Measurements from ENCODE around the gene ATP2C2. TPM values are rescaled to one million over a fixed set of nuclear protein-coding genes. Genes with fewer than 3 reads are reported as not detected.

The ATP2C2 gene
- total RNA-seq, 4 donors from 2014 or later, result 138 to 3,342 (median 155) TPM

DNA sequence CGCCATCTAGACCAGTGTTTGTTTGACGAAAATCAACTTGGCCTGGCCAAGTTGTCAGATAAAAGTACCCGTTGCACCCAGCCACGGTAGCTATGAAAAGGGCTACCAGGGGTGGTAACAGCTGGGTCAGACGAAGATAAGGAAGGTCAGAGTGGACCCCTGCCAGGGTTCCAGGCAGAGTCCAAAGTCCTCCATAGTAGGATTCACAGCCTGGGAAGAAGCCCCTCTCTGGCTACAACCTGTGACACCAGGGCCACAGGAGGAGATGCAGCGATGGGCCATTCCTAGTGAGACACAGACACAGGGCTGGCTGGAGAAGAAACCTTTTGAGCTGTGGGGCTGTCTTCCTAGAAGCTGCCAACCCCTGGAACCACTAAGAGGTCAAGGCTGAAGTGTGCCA, 96.8 kb downstream of the ATP2C2 start:
- in situ Hi-C loops (cut with MboI; ENCODE audit: low pct_ligation_motif_present in 1 of 4, low pct_unique_long_range_greater_than_20kb in 1 of 4, low sequenced_read_pairs in 3 of 4) (no loop called here), intact Hi-C loops (cut with DNase I; ENCODE audit: low total_unique reads) (no loop called here)
- Histone ChIP-seq H3K36me3 (peaks cover 0 to 16% (median 0%) of the 10 kb centered on the region in 4 donors), H3K4me3 (no peak overlapping the region), H3K9me3 (peaks cover 0 to 7% of the 10 kb centered on the region in 2 donors), H3K27me3 (no peaks in the 10 kb centered on the region), H3K27ac (no peak overlapping the region), H3K4me1 (no peaks in the 10 kb centered on the region)
- 96 to 98% methylated on average over 4 to 6 of the region's 6 CpGs for WGBS, 2 donors (ENCODE audit: low coverage in 1 of 2)
- DNase-seq, result no peak
- TF ChIP-seq POLR2A (IDR thresholded peaks at IDR 0.05), result no peak
- TF ChIP-seq, protein P1, sequence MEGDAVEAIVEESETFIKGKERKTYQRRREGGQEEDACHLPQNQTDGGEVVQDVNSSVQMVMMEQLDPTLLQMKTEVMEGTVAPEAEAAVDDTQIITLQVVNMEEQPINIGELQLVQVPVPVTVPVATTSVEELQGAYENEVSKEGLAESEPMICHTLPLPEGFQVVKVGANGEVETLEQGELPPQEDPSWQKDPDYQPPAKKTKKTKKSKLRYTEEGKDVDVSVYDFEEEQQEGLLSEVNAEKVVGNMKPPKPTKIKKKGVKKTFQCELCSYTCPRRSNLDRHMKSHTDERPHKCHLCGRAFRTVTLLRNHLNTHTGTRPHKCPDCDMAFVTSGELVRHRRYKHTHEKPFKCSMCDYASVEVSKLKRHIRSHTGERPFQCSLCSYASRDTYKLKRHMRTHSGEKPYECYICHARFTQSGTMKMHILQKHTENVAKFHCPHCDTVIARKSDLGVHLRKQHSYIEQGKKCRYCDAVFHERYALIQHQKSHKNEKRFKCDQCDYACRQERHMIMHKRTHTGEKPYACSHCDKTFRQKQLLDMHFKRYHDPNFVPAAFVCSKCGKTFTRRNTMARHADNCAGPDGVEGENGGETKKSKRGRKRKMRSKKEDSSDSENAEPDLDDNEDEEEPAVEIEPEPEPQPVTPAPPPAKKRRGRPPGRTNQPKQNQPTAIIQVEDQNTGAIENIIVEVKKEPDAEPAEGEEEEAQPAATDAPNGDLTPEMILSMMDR (IDR thresholded peaks at IDR 0.05), result no peak

DNA sequence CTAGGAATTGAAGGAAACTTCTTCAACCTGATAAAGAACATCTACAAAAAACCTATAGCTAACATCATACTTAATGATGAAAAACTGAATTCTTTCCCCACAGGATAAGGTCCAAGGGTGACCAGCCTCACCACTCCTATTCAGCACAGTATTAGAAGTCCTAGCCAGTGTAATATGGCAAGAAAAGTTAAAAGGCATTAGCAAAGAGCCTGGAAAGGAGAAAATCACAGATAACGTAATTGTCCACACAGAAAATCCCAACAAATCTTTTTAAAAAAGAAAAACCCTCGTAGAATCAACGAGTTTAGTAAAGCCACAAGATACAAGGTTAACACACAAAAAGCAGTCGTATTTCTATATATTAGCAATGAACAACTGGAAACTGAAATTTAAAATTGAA, 98.4 kb downstream of the ATP2C2 start:
- Histone ChIP-seq H3K4me3 (no peak overlapping the region), H3K9me3 (peaks cover 0 to 7% of the 10 kb centered on the region in 2 donors), H3K4me1 (no peaks in the 10 kb centered on the region), H3K36me3 (peaks cover 0 to 15% (median 0%) of the 10 kb centered on the region in 4 donors), H3K27me3 (no peaks in the 10 kb centered on the region), H3K27ac (no peak overlapping the region)
- no peak for DNase-seq
- intact Hi-C loops (cut with DNase I; ENCODE audit: low total_unique reads) (no loop called here), in situ Hi-C loops (cut with MboI; ENCODE audit: low pct_ligation_motif_present in 1 of 4, low pct_unique_long_range_greater_than_20kb in 1 of 4, low sequenced_read_pairs in 3 of 4) (no loop called here)
- WGBS, 2 donors (ENCODE audit: low coverage in 1 of 2), result 72% methylated on average over 4 of the region's 4 CpGs
- TF ChIP-seq POLR2A (IDR thresholded peaks at IDR 0.05) (no peak), POLR2AphosphoS5 (IDR thresholded peaks at IDR 0.05) (no peak), EP300 (IDR thresholded peaks at IDR 0.05; ENCODE audit: low read depth) (no peak)
- TF ChIP-seq, protein P1 (IDR thresholded peaks at IDR 0.05), result no peak

DNA sequence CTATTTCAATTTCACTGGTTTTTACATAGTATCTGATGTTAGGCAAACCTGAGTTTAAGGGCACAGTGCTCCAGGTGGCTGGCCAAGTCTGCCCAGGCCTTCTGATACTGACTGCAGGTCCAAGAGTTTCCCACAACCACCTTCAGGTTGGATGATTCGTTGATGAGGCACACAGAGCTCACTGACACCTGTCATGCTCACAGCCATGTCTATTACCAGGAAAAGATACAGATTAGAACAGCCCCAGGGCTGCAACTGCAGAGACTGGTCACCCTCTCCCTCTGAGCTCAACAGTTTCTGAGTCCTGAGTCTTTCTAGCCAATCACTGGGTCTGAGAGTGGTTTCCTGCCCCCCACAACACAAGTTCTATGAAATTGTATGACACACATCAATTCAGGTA, 98.9 kb downstream of the ATP2C2 start:
- Histone ChIP-seq H3K4me1 (no peaks in the 10 kb centered on the region), H3K9me3 (peaks cover 0 to 7% of the 10 kb centered on the region in 2 donors), H3K27ac (no peak overlapping the region), H3K27me3 (no peaks in the 10 kb centered on the region), H3K4me3 (no peak overlapping the region), H3K36me3 (peaks cover 0 to 9% (median 0%) of the 10 kb centered on the region in 4 donors)
- no peak for DNase-seq
- intact Hi-C loops (cut with DNase I; ENCODE audit: low total_unique reads) (no loop called here), in situ Hi-C loops (cut with MboI; ENCODE audit: low pct_ligation_motif_present in 1 of 4, low pct_unique_long_range_greater_than_20kb in 1 of 4, low sequenced_read_pairs in 3 of 4) (no loop called here)
- TF ChIP-seq, protein P1 (IDR thresholded peaks at IDR 0.05), result no peak
- TF ChIP-seq POLR2AphosphoS5 (IDR thresholded peaks at IDR 0.05) (no peak), POLR2A (IDR thresholded peaks at IDR 0.05) (no peak), EP300 (IDR thresholded peaks at IDR 0.05; ENCODE audit: low read depth) (no peak)
- 76% methylated on average over 1 of the region's 1 CpG; no CpG with 5 or more reads in 1 of the 2 donors for WGBS, 2 donors (ENCODE audit: low coverage in 1 of 2)

DNA sequence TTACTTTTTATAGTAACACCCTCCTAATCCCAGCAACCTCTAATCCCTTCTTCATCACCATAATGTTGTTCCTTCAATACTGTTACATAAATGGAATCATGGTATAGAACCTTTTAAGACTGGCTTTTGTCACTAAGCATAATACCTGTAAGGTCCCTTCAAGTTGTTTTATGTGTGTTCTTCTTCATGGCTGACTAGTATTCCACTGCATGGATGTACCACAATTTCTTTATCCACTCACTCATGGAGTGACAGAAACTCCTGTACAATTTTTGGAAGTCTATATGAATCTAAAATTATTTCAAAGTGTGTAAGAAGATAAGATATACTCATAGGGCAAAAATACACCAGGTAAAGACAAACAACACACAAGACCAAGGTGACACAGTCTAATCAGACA, 99.4 kb downstream of the ATP2C2 start:
- Histone ChIP-seq H3K4me3 (no peak overlapping the region), H3K27ac (no peak overlapping the region), H3K36me3 (peaks cover 0 to 8% (median 0%) of the 10 kb centered on the region in 4 donors), H3K4me1 (no peaks in the 10 kb centered on the region), H3K9me3 (peaks cover 0 to 7% of the 10 kb centered on the region in 2 donors), H3K27me3 (no peaks in the 10 kb centered on the region)
- DNase-seq, result no peak
- in situ Hi-C loops (cut with MboI; ENCODE audit: low pct_ligation_motif_present in 1 of 4, low pct_unique_long_range_greater_than_20kb in 1 of 4, low sequenced_read_pairs in 3 of 4), result no loop called here
- no peak for TF ChIP-seq POLR2AphosphoS5 (IDR thresholded peaks at IDR 0.05)
- TF ChIP-seq EP300 (IDR thresholded peaks at IDR 0.05; ENCODE audit: low read depth), result no peak
- TF ChIP-seq, protein P1 (IDR thresholded peaks at IDR 0.05), result no peak
- no peak for TF ChIP-seq POLR2A (IDR thresholded peaks at IDR 0.05)
- intact Hi-C loops (cut with DNase I; ENCODE audit: low total_unique reads), result no loop called here
